Karpas-422 (cell line): Measurements from ENCODE around the gene MMAB. TPM values are rescaled to one million over a fixed set of nuclear protein-coding genes. Genes with fewer than 3 reads are reported as not detected.

ENCODE experiments used
- DNase-seq: peaks from one replicate; pipeline ENCODE4 v3.0.0-alpha.2; 2015
- H2AFZ ChIP-seq: fragments of 200-600 bp; sonication (generic); 2 replicates; pipeline ENCODE4 v1.6.1; 2014; ENCODE audit warnings: antibody characterized with exemption, low read length, mixed read lengths
- H3K27ac ChIP-seq: fragments of 200-600 bp; sonication (generic); 2 replicates; pipeline ENCODE4 v1.5.1; 2014; ENCODE audit warnings: mild to moderate bottlenecking, low read length, moderate library complexity
- H3K27me3 ChIP-seq: fragments of 200-600 bp; sonication (generic); 2 replicates; pipeline ENCODE4 v1.6.1; 2014; ENCODE audit warnings: low read length, mixed read lengths
- H3K36me3 ChIP-seq: fragments of 200-600 bp; sonication (generic); 2 replicates; pipeline ENCODE4 v1.6.1; 2014; ENCODE audit warnings: low read length, mixed read lengths; ENCODE audit not compliant: insufficient read depth
- H3K4me1 ChIP-seq: fragments of 200-600 bp; sonication (generic); 2 replicates; pipeline ENCODE4 v1.6.1; 2014; ENCODE audit warnings: mild to moderate bottlenecking, low read length, mixed read lengths
- H3K4me2 ChIP-seq: fragments of 200-600 bp; sonication (generic); 2 replicates; pipeline ENCODE4 v1.6.1; 2014; ENCODE audit warnings: low read length, low read depth, mild to moderate bottlenecking; ENCODE audit not compliant: poor library complexity, severe bottlenecking
- H3K4me3 ChIP-seq: fragments of 200-600 bp; sonication (generic); 2 replicates; pipeline ENCODE4 v1.5.1; 2014; ENCODE audit warnings: mild to moderate bottlenecking, antibody characterized with exemption, low read length, mixed read lengths
- H3K79me2 ChIP-seq: fragments of 200-600 bp; sonication (generic); 2 replicates; pipeline ENCODE4 v1.6.1; 2014; ENCODE audit warnings: mild to moderate bottlenecking, low read length, mixed read lengths
- H3K9ac ChIP-seq: fragments of 200-600 bp; sonication (generic); 2 replicates; pipeline ENCODE4 v1.6.0; 2014; ENCODE audit warnings: low read length
- H3K9me2 ChIP-seq: fragments of 200-600 bp; sonication (generic), shearing (Covaris generic); replicated peaks from 2 replicates; pipeline ENCODE4 v1.6.0; 2014; ENCODE audit warnings: mild to moderate bottlenecking, low read length, moderate library complexity; ENCODE audit not compliant: insufficient read depth
- H3K9me3 ChIP-seq: fragments of 300-700, 200-600 bp; sonication (generic); 2 replicates; pipeline ENCODE4 v1.6.1; 2014; ENCODE audit warnings: low read length, mixed read lengths
- H4K20me1 ChIP-seq: fragments of 200-600 bp; sonication (generic); 2 replicates; pipeline ENCODE4 v1.6.1; 2014; ENCODE audit warnings: mild to moderate bottlenecking, antibody characterized with exemption, low read length, low read depth; ENCODE audit not compliant: insufficient read depth
- total RNA-seq: library from RNA; depleted of rRNA; stranded (reverse); fragments of >200 nt; shearing (Covaris generic); gene quantifications from 2 replicates; pipeline ENCODE4 v1.2.3, GENCODE V29; 2014; ENCODE audit warnings: low replicate concordance

Gene MMAB
- total RNA-seq, 1 experiment from 2014 or later, result 33.5 TPM

GRCh38 chr12:109542014-109542413 is 31.3 kb downstream of the MMAB start:
- Histone ChIP-seq H2AFZ (no peak overlapping the region), H3K27ac (no peak overlapping the region), H3K9me3 (no peaks in the 10 kb centered on the region), H3K4me1 (no peaks in the 10 kb centered on the region), H3K4me3 (no peak overlapping the region), H3K27me3 (no peaks in the 10 kb centered on the region), H3K79me2 (no peaks in the 10 kb centered on the region), H3K9ac (no peak overlapping the region), H3K36me3 (no peaks in the 10 kb centered on the region), H3K9me2 (no peaks in the 10 kb centered on the region), H3K4me2 (no peak overlapping the region), H4K20me1 (no peaks in the 10 kb centered on the region)
- DNase-seq, result no peak

- no peak for DNase-seq
- no peaks in the 10 kb centered on the region for H3K9me2 ChIP-seq
- no peak overlapping the region for H3K27ac ChIP-seq
- H3K9ac ChIP-seq, result no peak overlapping the region
- no peak overlapping the region for H3K4me3 ChIP-seq
- no peaks in the 10 kb centered on the region for H3K36me3 ChIP-seq
- H2AFZ ChIP-seq, result no peak overlapping the region
- no peaks in the 10 kb centered on the region for H3K9me3 ChIP-seq
- no peaks in the 10 kb centered on the region for H4K20me1 ChIP-seq
- H3K27me3 ChIP-seq, result no peaks in the 10 kb centered on the region
- H3K79me2 ChIP-seq, result no peaks in the 10 kb centered on the region
- H3K4me2 ChIP-seq, result no peak overlapping the region
- no peaks in the 10 kb centered on the region for H3K4me1 ChIP-seq
Measured at GRCh38 chr12:109541413-109541726, 31.9 kb downstream of the MMAB start.

GRCh38 chr12:109540526-109541412 is 32.5 kb downstream of the MMAB start:
- H3K9ac ChIP-seq, result no peak overlapping the region

GRCh38 chr12:109539508-109539907 is 33.8 kb downstream of the MMAB start:
- Histone ChIP-seq H3K79me2 (no peaks in the 10 kb centered on the region), H3K27ac (no peak overlapping the region), H3K4me1 (no peaks in the 10 kb centered on the region), H3K9me2 (no peaks in the 10 kb centered on the region), H3K4me3 (no peak overlapping the region), H3K9ac (no peak overlapping the region), H3K27me3 (no peaks in the 10 kb centered on the region), H2AFZ (no peak overlapping the region), H3K9me3 (no peaks in the 10 kb centered on the region), H4K20me1 (no peaks in the 10 kb centered on the region), H3K4me2 (no peak overlapping the region), H3K36me3 (no peaks in the 10 kb centered on the region)
- no peak for DNase-seq

More at GRCh38 chr12:109540526-109541412, 32.5 kb downstream of the MMAB start:
- Histone ChIP-seq H3K36me3 (no peaks in the 10 kb centered on the region), H3K27ac (no peak overlapping the region), H4K20me1 (no peaks in the 10 kb centered on the region), H3K79me2 (no peaks in the 10 kb centered on the region), H3K9me2 (no peaks in the 10 kb centered on the region), H3K4me1 (no peaks in the 10 kb centered on the region), H2AFZ (no peak overlapping the region), H3K4me3 (no peak overlapping the region), H3K4me2 (no peak overlapping the region), H3K9me3 (no peaks in the 10 kb centered on the region), H3K27me3 (no peaks in the 10 kb centered on the region)
- no peak for DNase-seq

- H3K27me3 ChIP-seq, result no peaks in the 10 kb centered on the region
- H3K4me2 ChIP-seq, result no peak overlapping the region
- H3K4me1 ChIP-seq, result no peaks in the 10 kb centered on the region
- no peaks in the 10 kb centered on the region for H3K9me3 ChIP-seq
- no peak overlapping the region for H2AFZ ChIP-seq
- no peaks in the 10 kb centered on the region for H4K20me1 ChIP-seq
- H3K9ac ChIP-seq, result no peak overlapping the region
- no peaks in the 10 kb centered on the region for H3K79me2 ChIP-seq
- H3K27ac ChIP-seq, result no peak overlapping the region
- H3K9me2 ChIP-seq, result no peaks in the 10 kb centered on the region
- H3K36me3 ChIP-seq, result no peaks in the 10 kb centered on the region
- DNase-seq, result no peak
- H3K4me3 ChIP-seq, result no peak overlapping the region
Measured at GRCh38 chr12:109538191-109538863, 35.0 kb downstream of the MMAB start.

GRCh38 chr12:109537136-109537535 is 36.2 kb downstream of the MMAB start:
- Histone ChIP-seq H3K4me3 (no peak overlapping the region), H3K9ac (no peak overlapping the region), H4K20me1 (no peaks in the 10 kb centered on the region), H3K36me3 (no peaks in the 10 kb centered on the region), H3K79me2 (no peaks in the 10 kb centered on the region), H3K27ac (no peak overlapping the region), H3K4me2 (no peak overlapping the region), H3K4me1 (no peaks in the 10 kb centered on the region), H3K27me3 (no peaks in the 10 kb centered on the region), H3K9me2 (no peaks in the 10 kb centered on the region), H2AFZ (no peak overlapping the region), H3K9me3 (no peaks in the 10 kb centered on the region)
- DNase-seq, result no peak

GRCh38 chr12:109535863-109536250 is 37.4 kb downstream of the MMAB start:
- no peaks in the 10 kb centered on the region for H3K9me3 ChIP-seq
- H3K4me1 ChIP-seq, result no peaks in the 10 kb centered on the region
- H3K4me2 ChIP-seq, result no peak overlapping the region
- no peak overlapping the region for H2AFZ ChIP-seq
- H3K36me3 ChIP-seq, result peaks cover 3% of the 10 kb centered on the region; the same call in 1 of the 2 replicates
- H3K9me2 ChIP-seq, result no peaks in the 10 kb centered on the region
- no peak overlapping the region for H3K4me3 ChIP-seq
- H4K20me1 ChIP-seq, result no peaks in the 10 kb centered on the region
- no peaks in the 10 kb centered on the region for H3K79me2 ChIP-seq
- H3K27ac ChIP-seq, result no peak overlapping the region
- H3K9ac ChIP-seq, result no peak overlapping the region
- no peaks in the 10 kb centered on the region for H3K27me3 ChIP-seq
- no peak for DNase-seq

- no peak overlapping the region for H3K9ac ChIP-seq
- H3K9me2 ChIP-seq, result no peaks in the 10 kb centered on the region
- no peak overlapping the region for H3K4me2 ChIP-seq
- no peak overlapping the region for H2AFZ ChIP-seq
- H4K20me1 ChIP-seq, result no peaks in the 10 kb centered on the region
- no peak for DNase-seq
- no peak overlapping the region for H3K4me3 ChIP-seq
- no peaks in the 10 kb centered on the region for H3K9me3 ChIP-seq
- no peaks in the 10 kb centered on the region for H3K4me1 ChIP-seq
- peaks cover 3% of the 10 kb centered on the region; the same call in 1 of the 2 replicates for H3K36me3 ChIP-seq
- H3K27me3 ChIP-seq, result no peaks in the 10 kb centered on the region
- H3K79me2 ChIP-seq, result no peaks in the 10 kb centered on the region
- no peak overlapping the region for H3K27ac ChIP-seq
Measured at GRCh38 chr12:109535231-109535862, 38.0 kb downstream of the MMAB start.
